GM23338 (cell line): ENCODE results near the gene C16orf95. TPM values are rescaled to one million over a fixed set of nuclear protein-coding genes. Genes with fewer than 3 reads are reported as not detected.

Experiments used
- ATAC-seq: fragments of 200-7000 bp; cut with Tn5 transposase; 3 replicates; pipeline ENCODE4 v1.9.1; 2020
- DNase-seq: peaks from one replicate; pipeline ENCODE4 v3.0.0-alpha.2; 2015; ENCODE audit warnings: low spot score
- H2AFZ ChIP-seq: fragments of 200-600 bp; sonication (generic); 2 replicates; pipeline ENCODE4 v1.8.0; 2016; ENCODE audit warnings: antibody characterized with exemption, mild to moderate bottlenecking, moderate library complexity
- H3F3A ChIP-seq: fragments of 200-600 bp; sonication (generic); replicated peaks from 2 replicates; pipeline ENCODE4 v1.8.0; 2017; ENCODE audit warnings: antibody characterized with exemption, mixed run types, low read depth
- H3K27ac ChIP-seq: fragments of 200-600 bp; sonication (generic); 2 replicates; pipeline ENCODE4 v1.6.1; 2016; ENCODE audit warnings: low read depth
- H3K27me3 ChIP-seq: fragments of 200-600 bp; sonication (generic); 2 replicates; pipeline ENCODE4 v1.8.0; 2016; ENCODE audit warnings: mild to moderate bottlenecking, mixed run types, moderate library complexity; ENCODE audit not compliant: insufficient read depth
- H3K36me3 ChIP-seq: fragments of 200-600 bp; sonication (generic); 2 replicates; pipeline ENCODE4 v1.8.0; 2016; ENCODE audit warnings: mild to moderate bottlenecking; ENCODE audit not compliant: insufficient read depth
- H3K4me1 ChIP-seq: fragments of 200-600 bp; sonication (generic); 2 replicates; pipeline ENCODE4 v1.8.0; 2016; ENCODE audit warnings: mild to moderate bottlenecking, moderate library complexity; ENCODE audit not compliant: insufficient read depth
- H3K4me2 ChIP-seq: fragments of 200-600 bp; sonication (generic); 2 replicates; pipeline ENCODE4 v1.7.1; 2017; ENCODE audit warnings: mixed run types
- H3K4me3 ChIP-seq: fragments of 200-600 bp; sonication (generic); 2 replicates; pipeline ENCODE4 v1.6.1; 2016; ENCODE audit warnings: mixed run types
- H3K79me2 ChIP-seq: fragments of 200-600 bp; sonication (generic); replicated peaks from 2 replicates; pipeline ENCODE4 v1.8.0; 2017; ENCODE audit warnings: mild to moderate bottlenecking; ENCODE audit not compliant: insufficient read depth
- H3K9me2 ChIP-seq: fragments of 200-600 bp; sonication (generic); 2 replicates; pipeline ENCODE4 v1.8.0; 2017; ENCODE audit not compliant: insufficient read depth
- H4K20me1 ChIP-seq: fragments of 200-600 bp; sonication (generic); replicated peaks from 2 replicates; pipeline ENCODE4 v1.8.0; 2017; ENCODE audit warnings: mild to moderate bottlenecking; ENCODE audit not compliant: insufficient read depth
- H3K27ac Mint-ChIP-seq: 2 replicates; pipeline ENCODE4 v1.8.0; 2020; ENCODE audit warnings: inconsistent platforms, mild to moderate bottlenecking, moderate library complexity, mixed read lengths
- H3K27me3 Mint-ChIP-seq: 3 replicates; pipeline ENCODE4 v1.8.0; 2022; ENCODE audit warnings: low read depth, mild to moderate bottlenecking, moderate library complexity, mixed read lengths, inconsistent platforms; ENCODE audit not compliant: insufficient read depth, poor library complexity
- H3K36me3 Mint-ChIP-seq: 3 replicates; pipeline ENCODE4 v1.8.0; 2021; ENCODE audit warnings: low read depth, mild to moderate bottlenecking, inconsistent platforms, moderate library complexity, mixed read lengths
- H3K4me1 Mint-ChIP-seq: 3 replicates; pipeline ENCODE4 v1.8.0; 2020; ENCODE audit warnings: mild to moderate bottlenecking, inconsistent platforms, mixed read lengths
- H3K4me3 Mint-ChIP-seq: 3 replicates; pipeline ENCODE4 v1.8.0; 2021; ENCODE audit warnings: moderate library complexity, mild to moderate bottlenecking, inconsistent platforms, mixed read lengths
- H3K9me3 Mint-ChIP-seq: 3 replicates; pipeline ENCODE4 v1.8.0; 2020; ENCODE audit warnings: moderate library complexity, mild to moderate bottlenecking, inconsistent platforms, mixed read lengths
- CREB1 ChIP-seq: fragments of 250-450 bp; sonication (Bioruptor Pico); IDR thresholded peaks from 2 replicates; pipeline ENCODE4 v1.5.0; 2020; ENCODE audit warnings: low read depth, mild to moderate bottlenecking, moderate library complexity
- EZH2 ChIP-seq: fragments of 200-600 bp; sonication (generic); IDR thresholded peaks from one replicate; pipeline ENCODE4 v1.8.0; 2017; ENCODE audit warnings: antibody characterized with exemption, mild to moderate bottlenecking, low read depth; ENCODE audit not compliant: unreplicated experiment
- EZH2phosphoT487 ChIP-seq: fragments of 200-600 bp; sonication (generic); IDR thresholded peaks from one replicate; pipeline ENCODE4 v1.8.1; 2018; ENCODE audit warnings: antibody characterized with exemption; ENCODE audit not compliant: unreplicated experiment
- JUNB ChIP-seq: IDR thresholded peaks from one replicate; pipeline ENCODE4 v1.6.1; 2016; ENCODE audit warnings: antibody characterized with exemption; ENCODE audit not compliant: unreplicated experiment
- NANOG ChIP-seq: IDR thresholded peaks from 2 replicates; pipeline ENCODE4 v1.6.1; 2016; ENCODE audit warnings: antibody characterized with exemption, borderline replicate concordance
- STAT1 ChIP-seq: IDR thresholded peaks from one replicate; pipeline ENCODE4 v1.6.1; 2016; ENCODE audit warnings: antibody characterized with exemption; ENCODE audit not compliant: unreplicated experiment
- ZNF114 ChIP-seq: fragments of 250-450 bp; sonication (Bioruptor Pico); IDR thresholded peaks from 2 replicates; pipeline ENCODE4 v1.5.0; 2020; ENCODE audit warnings: mild to moderate bottlenecking, moderate library complexity
- ZNF331 ChIP-seq: fragments of 250-450 bp; sonication (Bioruptor Pico); IDR thresholded peaks from 2 replicates; pipeline ENCODE4 v1.5.0; 2020; ENCODE audit warnings: low read depth, mild to moderate bottlenecking, moderate library complexity
- polyA plus RNA-seq: library from polyadenylated mRNA; unstranded; fragments of >200 nt; fragmentation: Nextera tagmentation; extraction: Ambion mirVana; gene quantifications from 2 replicates; pipeline ENCODE4 v1.2.1, GENCODE V29; 2016
- total RNA-seq: library from RNA; depleted of rRNA; stranded (reverse); fragments of >200 nt; shearing (Covaris generic); gene quantifications from 2 replicates; pipeline ENCODE4 v1.2.3, GENCODE V29; 2014
- TF ChIP-seq, protein P1 (sequence below): IDR thresholded peaks from one replicate; pipeline ENCODE4 v1.6.1; 2018; ENCODE audit warnings: antibody characterized with exemption; ENCODE audit not compliant: unreplicated experiment
- TF ChIP-seq, protein P2 (sequence below), 2 experiments: fragments of 200-600 bp in 1 of 2; sonication (generic) in 1 of 2; conservative IDR thresholded peaks; 2 replicates each; pipeline versions ENCODE4 v1.5.1 to v1.6.1; 2016 to 2017; ENCODE audit warnings: antibody characterized with exemption in 2 of 2, low read depth in 2 of 2, mild to moderate bottlenecking in 2 of 2, moderate library complexity in 1 of 2
- TF ChIP-seq, protein P3 (sequence below): IDR thresholded peaks from 2 replicates; pipeline ENCODE4 v1.6.1; 2016; ENCODE audit warnings: antibody characterized with exemption

C16orf95 gene
- total and polyA plus RNA-seq, 2 experiments from 2014 or later: 1.2 to 3.9 TPM

DNA sequence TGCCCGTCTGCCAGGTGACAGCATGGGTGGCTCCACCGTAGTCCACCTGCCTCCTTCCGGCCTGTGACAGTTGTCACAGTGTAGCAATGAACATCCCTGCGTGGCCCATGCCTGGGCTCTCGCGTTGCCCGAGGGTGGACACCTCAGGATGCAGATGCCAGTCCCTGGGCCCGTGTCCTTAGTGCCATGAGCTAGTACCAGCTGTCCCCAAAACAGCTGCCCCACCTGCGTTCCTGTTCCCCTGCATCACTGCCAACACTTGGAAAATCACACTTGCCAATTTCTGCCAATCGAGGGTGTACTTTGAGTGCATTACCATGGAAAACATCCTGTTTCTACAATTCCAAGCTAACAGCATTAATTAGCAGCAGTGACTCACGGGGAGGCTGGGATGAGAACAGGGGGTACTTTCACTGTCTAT is 9.0 kb upstream of the C16orf95 start (continued):
- TF ChIP-seq, protein P1, sequence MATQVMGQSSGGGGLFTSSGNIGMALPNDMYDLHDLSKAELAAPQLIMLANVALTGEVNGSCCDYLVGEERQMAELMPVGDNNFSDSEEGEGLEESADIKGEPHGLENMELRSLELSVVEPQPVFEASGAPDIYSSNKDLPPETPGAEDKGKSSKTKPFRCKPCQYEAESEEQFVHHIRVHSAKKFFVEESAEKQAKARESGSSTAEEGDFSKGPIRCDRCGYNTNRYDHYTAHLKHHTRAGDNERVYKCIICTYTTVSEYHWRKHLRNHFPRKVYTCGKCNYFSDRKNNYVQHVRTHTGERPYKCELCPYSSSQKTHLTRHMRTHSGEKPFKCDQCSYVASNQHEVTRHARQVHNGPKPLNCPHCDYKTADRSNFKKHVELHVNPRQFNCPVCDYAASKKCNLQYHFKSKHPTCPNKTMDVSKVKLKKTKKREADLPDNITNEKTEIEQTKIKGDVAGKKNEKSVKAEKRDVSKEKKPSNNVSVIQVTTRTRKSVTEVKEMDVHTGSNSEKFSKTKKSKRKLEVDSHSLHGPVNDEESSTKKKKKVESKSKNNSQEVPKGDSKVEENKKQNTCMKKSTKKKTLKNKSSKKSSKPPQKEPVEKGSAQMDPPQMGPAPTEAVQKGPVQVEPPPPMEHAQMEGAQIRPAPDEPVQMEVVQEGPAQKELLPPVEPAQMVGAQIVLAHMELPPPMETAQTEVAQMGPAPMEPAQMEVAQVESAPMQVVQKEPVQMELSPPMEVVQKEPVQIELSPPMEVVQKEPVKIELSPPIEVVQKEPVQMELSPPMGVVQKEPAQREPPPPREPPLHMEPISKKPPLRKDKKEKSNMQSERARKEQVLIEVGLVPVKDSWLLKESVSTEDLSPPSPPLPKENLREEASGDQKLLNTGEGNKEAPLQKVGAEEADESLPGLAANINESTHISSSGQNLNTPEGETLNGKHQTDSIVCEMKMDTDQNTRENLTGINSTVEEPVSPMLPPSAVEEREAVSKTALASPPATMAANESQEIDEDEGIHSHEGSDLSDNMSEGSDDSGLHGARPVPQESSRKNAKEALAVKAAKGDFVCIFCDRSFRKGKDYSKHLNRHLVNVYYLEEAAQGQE: no peak
- TF ChIP-seq ZNF114 (CRISPR knock-in tag) (no peak), STAT1 (no peak), CREB1 (CRISPR knock-in tag) (no peak)

DNA sequence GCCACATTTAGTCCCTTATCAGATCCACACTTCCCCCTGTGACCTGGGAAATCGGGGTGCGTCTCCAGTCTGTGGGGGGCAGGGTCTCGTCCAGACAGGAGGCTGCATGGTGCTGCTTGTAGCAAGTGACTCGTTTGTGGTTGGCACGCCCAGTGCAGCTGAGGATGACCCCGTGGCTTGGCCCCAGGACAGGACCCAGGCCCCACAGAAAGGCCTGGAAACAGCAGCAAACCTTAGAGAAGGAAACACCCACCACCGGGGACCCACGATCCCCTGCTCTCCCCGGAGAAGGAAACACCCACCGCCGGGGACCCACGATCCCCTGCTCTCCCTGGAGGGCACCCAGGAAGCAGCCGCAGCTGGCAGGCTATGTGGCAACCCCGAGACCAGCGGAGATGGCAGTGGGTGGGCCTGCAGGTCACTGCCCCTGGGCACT is 8.2 kb upstream of the C16orf95 start:
- peaks cover 4% of the 10 kb centered on the region for H3K27me3 Mint-ChIP-seq
- H3K36me3 ChIP-seq: no peaks in the 10 kb centered on the region
- no peaks in the 10 kb centered on the region; the same call in 1 of the 2 replicates for H3K4me1 ChIP-seq
- ATAC-seq: no peak
- H3K4me2 ChIP-seq: no peak overlapping the region
- no peaks in the 10 kb centered on the region for H3F3A ChIP-seq
- H2AFZ ChIP-seq: no peak overlapping the region
- H3K4me1 Mint-ChIP-seq: peaks cover 4% of the 10 kb centered on the region
- no peaks in the 10 kb centered on the region for H3K9me2 ChIP-seq
- DNase-seq: no peak
- H3K36me3 Mint-ChIP-seq: no peaks in the 10 kb centered on the region; the same call in 2 of the 3 replicates
- H3K27ac ChIP-seq: no peak overlapping the region
- no peak overlapping the region for H3K27ac Mint-ChIP-seq
- no peak overlapping the region for H3K4me3 ChIP-seq
- H3K9me3 Mint-ChIP-seq: no peaks in the 10 kb centered on the region; the same call in 2 of the 3 replicates
- no peaks in the 10 kb centered on the region for H3K27me3 ChIP-seq
- no peak overlapping the region; the same call in 2 of the 3 replicates for H3K4me3 Mint-ChIP-seq
- H3K79me2 ChIP-seq: no peaks in the 10 kb centered on the region
- no peaks in the 10 kb centered on the region for H4K20me1 ChIP-seq
- TF ChIP-seq, protein P1: no peak
- TF ChIP-seq NANOG (no peak), EZH2phosphoT487 (no peak), EZH2 (no peak), JUNB (no peak), ZNF331 (CRISPR knock-in tag) (no peak), STAT1 (no peak), ZNF114 (CRISPR knock-in tag) (no peak)
- TF ChIP-seq, protein P2, sequence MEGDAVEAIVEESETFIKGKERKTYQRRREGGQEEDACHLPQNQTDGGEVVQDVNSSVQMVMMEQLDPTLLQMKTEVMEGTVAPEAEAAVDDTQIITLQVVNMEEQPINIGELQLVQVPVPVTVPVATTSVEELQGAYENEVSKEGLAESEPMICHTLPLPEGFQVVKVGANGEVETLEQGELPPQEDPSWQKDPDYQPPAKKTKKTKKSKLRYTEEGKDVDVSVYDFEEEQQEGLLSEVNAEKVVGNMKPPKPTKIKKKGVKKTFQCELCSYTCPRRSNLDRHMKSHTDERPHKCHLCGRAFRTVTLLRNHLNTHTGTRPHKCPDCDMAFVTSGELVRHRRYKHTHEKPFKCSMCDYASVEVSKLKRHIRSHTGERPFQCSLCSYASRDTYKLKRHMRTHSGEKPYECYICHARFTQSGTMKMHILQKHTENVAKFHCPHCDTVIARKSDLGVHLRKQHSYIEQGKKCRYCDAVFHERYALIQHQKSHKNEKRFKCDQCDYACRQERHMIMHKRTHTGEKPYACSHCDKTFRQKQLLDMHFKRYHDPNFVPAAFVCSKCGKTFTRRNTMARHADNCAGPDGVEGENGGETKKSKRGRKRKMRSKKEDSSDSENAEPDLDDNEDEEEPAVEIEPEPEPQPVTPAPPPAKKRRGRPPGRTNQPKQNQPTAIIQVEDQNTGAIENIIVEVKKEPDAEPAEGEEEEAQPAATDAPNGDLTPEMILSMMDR (conservative IDR thresholded peaks at IDR 0.05; ENCODE audit: low read depth in 2 of 2): no peak
- TF ChIP-seq, protein P3, sequence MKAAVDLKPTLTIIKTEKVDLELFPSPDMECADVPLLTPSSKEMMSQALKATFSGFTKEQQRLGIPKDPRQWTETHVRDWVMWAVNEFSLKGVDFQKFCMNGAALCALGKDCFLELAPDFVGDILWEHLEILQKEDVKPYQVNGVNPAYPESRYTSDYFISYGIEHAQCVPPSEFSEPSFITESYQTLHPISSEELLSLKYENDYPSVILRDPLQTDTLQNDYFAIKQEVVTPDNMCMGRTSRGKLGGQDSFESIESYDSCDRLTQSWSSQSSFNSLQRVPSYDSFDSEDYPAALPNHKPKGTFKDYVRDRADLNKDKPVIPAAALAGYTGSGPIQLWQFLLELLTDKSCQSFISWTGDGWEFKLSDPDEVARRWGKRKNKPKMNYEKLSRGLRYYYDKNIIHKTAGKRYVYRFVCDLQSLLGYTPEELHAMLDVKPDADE: no peak
